ENCODE measurements around the gene SOCS4.
A peak's percentile ranks its signal among the peaks of the same experiment; 100 is the strongest.
"Not testable (repeated sequence)": the region's sequence is repeated elsewhere in the genome, so short reads cannot be mapped to it uniquely, and the experiment has no call there.

The SOCS4 gene

DNA sequence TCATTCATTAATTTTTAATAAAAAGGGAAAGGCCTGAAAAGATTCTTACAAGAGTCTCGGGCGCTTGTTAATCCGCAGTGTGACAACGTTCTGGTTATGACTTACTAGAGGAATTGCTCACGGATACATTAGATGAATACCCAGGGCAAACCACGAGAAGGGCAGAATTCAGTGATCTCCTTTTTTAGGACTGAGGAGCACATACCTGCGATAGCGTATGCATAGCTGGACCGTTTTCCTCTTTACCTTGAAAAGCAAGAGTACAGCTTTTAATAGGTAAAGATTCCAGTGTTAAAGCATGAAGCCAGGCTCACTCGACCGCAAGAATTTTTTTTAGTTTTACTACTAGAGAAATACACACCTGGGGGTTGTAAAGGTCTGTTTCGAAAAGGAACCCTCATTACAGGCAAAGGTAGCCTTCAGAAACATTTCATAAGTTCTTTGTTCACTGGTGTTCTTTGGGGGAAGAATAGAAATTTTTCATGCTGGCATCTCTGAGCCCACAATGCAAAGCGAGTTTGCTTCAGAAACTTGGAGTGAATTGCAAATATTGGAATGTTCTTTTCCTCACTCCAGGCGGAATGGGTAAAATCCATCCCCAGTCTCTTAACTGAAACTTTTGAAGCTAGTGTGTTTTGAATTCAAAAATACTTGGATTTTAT, 25.4 kb downstream of the SOCS4 start:
- DNase-seq = no peak

DNA sequence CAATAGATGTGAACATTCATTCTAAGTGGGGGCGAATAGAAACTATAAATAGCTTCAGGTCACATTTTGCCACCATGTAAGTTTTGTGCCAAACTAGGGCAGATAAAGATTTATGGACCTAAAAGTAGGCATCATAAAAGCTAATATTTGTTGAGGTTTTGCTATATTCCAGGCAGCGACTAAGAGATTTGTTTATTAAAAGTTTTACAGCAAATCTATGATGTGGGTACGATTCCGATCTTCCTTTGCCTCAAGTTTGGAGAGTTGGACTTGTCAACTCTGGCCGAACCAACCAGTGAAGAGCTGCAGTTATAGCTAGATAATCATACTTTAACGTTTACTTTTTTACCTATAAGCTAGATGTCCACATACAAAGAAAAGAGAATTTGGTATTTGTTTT, 26.0 kb downstream of the SOCS4 start:
- no peak for DNase-seq

DNA sequence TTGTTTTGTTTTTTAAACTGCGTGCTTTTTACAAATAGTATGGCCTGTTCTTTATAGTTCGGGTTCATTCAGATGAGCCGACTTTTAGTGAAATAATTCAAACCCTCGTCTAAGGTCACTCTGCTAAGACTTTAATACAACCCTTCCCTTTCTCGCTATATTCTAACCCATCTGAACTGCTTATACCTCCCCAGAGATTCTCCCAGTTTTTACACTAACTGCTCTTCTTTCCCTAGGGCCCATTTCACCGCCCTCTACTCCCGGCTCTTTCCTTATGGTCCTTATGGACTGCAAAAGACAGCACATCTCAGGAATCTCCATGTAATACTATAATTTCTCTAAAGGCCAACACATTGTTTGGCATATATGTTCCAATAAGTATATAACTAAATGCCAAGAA, 26.5 kb downstream of the SOCS4 start:
- DNase-seq = no peak

DNA sequence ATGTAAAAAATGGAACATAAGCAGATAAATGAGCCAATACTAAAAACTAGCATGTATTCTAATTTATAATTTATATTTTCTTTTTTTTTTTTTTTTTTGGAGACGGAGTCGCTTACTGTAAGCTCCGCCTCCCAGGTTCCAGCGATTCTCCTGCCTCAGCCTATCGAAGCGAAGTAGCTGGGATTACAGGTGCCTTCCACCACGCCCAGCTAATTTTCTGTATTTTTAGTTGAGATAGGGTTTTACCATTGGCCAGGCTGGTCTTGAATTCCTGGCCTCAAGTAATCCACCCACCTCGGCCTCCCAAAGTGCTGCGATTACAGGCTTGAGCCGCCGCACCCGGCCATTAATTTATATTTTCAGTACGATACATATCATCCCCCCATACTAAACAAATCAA, 27.1 kb downstream of the SOCS4 start:
- DNase-seq = no peak

DNA sequence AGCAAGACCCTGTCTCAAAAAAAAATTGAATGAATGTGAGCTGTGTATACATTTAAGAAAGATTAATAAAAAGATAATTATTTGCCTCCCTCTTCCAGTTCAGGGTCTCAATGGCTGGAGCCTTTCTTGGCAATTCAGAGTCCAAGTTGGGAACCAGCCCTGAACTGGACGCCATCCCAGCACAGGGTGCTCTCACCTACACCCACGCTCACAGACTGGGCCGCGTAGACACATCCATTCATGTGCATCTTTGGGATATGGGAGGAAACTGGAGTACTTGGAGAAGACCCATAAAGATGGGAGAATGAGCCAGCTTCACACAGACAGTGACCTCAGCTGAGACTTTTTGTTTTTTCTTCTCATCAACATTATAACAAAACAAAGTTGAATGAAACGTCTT, 30.9 kb downstream of the SOCS4 start:
- no peak for DNase-seq

DNA sequence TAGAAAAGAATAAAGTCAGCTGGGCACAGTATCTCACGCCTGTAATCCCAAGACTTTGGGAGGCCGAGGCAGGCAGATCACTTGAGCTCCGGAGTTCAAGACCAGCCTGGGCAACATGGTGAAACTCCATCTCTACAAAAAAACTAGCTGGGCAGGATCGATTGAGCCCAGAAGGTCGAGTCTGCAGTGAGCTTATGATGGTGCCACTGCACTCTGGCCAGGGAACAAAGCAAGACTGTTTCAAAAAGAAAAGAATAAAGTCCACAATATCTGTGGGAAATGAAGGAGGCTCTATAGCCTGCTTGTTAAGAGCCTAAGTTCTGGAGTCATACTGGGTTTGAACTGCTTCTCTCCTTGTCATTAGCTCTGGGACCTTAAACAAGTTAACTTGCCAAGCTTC, 32.3 kb downstream of the SOCS4 start:
- no peak for DNase-seq

DNA sequence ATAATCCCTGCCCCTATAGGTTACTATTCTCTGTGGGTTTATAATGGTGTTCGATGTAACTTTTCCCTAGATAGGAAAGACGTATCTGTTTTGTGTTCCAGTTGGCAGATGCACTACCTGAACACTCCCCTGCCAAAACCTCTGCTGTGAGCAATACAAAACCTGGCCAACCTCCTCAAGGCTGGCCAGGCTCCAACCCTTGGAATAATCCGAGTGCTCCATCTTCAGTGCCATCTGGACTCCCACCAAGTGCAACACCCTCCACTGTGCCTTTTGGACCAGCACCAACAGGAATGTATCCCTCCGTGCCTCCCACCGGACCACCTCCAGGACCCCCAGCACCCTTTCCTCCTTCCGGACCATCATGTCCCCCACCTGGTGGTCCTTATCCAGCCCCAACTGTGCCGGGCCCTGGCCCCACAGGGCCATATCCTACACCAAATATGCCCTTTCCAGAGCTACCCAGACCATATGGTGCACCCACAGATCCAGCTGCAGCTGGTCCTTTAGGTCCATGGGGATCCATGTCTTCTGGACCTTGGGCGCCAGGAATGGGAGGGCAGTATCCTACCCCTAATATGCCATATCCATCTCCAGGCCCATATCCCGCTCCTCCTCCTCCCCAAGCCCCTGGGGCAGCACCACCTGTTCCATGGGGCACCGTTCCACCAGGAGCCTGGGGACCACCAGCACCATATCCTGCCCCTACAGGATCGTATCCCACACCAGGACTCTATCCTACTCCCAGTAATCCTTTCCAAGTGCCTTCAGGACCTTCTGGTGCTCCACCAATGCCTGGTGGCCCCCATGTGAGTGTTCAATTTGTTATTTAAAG, 35.7 kb downstream of the SOCS4 start:
- DNase-seq = no peak

DNA sequence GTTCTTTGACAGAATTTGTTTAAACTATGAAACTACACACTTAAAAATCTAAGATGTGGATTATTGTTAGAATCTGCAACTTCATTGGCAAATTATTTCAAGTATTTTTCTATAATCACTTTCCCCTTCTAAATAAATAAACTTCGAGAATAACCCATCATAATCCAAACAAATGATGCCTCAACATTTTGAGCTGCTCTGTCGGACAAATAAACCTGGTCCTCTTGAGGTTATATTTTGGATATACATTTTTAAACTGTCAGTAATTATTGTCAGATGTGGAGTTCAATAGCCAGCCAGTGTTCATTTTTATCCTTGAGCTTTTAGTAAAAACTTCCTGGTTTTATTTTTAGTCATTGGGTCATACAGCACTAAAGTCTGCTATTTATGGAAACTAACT, 37.9 kb downstream of the SOCS4 start:
- DNase-seq = not testable (repeated sequence)

DNA sequence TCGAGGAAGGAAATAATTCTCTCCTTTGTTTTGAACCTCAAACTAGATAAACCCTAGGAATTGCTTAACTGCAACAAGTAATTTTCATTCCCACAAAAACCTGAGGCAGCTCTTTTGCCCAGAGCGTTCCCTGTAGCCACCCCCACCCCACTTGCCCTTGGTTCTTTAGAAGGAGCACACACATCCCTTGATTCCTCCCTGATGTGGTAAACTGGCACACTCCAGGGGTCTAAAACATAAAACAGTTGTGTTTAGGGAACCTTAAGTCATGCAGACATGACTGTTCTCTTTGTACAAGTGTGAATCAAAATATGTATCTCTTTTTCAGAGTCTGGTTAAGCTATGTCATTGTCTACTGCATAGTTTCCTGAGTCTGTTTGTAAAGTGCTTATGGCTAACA, 38.4 kb downstream of the SOCS4 start:
- no peak for DNase-seq

DNA sequence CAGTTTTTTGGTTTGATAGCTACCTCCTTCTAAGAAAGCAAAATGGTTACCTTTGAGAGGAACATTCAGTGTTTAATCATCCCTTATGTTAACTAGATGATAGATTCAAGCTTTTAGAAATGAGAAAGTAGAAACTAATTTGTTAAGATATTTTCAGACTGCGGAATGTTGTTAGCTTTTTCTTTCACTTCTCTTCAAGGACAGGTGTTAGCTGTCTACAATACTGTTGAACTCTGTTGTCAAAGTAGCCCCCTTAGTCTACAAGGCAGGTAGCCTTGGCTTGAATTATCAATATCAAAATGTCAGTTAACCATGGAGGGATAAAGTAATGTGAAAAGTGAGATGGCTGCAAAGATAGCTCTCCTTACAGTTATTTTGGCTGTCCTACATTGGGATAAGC, 39.2 kb downstream of the SOCS4 start:
- no peak for DNase-seq

DNA sequence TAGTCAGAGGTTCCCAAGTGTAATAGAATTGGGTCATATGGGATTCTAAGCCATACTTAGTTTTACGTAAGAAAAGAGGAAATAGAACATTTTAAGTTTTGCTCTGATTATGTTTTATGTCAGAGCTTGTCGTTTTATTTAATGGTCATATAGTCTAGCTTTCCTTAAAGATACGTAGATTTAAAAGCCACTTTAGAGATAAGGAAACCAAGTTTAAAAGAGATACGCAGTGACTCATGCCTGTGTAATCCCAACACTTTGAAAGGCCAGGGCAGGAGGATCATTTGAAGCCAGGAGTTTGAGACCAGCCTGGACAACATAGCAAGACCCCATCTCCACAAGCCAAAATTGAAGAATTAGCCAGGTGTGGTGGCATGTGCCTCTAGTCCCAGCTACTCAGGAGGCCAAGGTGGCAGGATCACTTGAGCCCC, 44.0 kb downstream of the SOCS4 start:
- no peak for DNase-seq

DNA sequence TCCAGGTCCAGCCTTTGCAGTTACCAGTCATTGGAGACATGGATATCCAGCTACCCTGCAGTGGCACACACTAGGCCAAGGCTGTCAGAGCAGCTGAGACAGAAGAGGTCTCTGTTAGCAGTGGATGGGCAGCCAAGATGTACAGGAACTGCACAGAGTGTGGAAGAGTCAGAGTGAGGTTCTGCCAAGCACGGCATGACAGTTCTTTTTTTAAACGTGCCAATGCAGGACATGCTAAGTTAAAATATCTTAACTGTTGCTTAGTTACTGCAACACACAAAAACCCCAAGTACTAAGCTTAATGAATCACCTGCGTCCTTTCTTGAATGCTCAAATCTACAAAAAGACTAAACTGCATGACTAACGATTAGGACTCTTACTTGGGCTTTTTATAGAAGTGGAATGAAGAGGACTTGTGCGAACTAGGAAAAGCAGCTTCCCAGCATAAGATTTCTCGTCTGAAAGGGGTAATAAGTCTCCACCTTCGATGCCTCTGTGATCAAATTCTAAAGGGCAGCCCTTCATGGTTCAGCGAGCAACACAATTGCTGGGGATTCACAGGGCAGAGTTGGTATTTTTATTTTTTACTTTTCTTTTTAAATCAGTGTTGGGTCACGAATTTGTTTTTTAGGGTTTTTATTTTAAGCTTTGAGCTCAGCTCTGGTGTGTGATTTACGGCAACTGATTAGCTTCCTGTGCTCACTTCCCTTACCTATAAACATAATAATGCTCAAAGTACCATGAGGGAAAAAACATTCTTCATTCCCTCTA, 45.0 kb downstream of the SOCS4 start:
- DNase-seq = no peak

DNA sequence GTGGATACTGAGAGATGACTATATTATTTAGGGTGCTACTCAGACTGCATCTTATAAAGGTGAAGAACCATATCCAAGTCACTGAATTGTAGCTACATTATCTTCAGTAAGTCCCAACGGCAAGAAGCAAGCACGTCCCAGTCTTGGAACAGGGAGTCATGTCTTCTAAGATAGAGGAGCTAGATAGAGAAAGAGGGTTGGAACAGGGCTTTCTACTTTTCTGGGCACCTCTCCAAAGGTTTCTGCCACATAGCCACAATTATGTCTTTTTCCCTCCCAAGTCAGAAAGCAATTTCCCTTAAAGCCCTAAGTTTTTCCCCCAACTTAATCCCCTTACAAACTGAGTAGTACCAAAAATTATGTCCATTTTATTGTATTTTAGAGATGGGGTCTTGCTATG, 46.8 kb downstream of the SOCS4 start:
- DNase-seq = no peak

DNA sequence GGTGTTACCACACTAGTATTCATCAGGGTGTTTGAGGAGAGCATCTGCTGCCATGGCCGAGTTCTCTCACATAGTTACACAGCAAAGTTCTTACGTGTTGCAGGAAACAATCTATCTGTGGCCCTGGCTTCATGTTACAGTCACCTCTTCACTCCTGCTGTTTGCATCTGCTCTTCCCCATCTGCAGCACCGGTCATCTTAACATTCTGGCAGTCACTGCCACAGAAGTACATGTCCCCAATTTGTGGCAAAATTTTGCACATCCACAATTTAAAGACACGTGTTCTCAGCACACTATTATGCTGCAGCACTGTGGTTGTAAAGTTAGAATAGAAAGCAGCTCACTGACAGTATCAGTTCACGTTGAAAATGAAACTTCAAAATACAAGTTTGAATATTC, 47.6 kb downstream of the SOCS4 start:
- DNase-seq = peak; percentile 24

DNA sequence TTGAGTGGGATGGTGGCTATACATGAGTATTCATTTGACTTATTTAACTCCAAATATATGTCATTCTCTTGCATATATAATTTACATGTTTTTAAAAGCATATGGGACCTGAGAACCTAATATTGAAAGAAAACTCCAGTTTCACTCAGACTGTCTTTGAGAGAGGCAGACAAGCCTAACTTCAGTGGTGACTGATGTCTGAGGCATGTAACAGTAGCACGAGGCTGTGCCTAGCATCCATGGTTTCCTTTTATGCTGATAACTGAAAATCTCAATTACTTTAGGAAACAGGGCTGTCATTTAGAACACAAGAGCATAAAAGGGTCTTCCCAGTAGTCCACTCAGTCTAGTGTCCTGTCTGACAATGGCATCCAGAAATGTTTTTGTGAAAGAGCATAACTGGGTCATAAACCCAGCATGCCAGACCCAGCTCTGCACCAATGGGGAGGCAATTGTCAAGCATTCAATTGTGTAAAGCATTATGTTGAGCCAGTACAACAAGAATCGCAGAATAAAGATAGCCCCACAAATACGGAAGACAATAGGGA, 48.7 kb downstream of the SOCS4 start:
- no peak for DNase-seq

DNA sequence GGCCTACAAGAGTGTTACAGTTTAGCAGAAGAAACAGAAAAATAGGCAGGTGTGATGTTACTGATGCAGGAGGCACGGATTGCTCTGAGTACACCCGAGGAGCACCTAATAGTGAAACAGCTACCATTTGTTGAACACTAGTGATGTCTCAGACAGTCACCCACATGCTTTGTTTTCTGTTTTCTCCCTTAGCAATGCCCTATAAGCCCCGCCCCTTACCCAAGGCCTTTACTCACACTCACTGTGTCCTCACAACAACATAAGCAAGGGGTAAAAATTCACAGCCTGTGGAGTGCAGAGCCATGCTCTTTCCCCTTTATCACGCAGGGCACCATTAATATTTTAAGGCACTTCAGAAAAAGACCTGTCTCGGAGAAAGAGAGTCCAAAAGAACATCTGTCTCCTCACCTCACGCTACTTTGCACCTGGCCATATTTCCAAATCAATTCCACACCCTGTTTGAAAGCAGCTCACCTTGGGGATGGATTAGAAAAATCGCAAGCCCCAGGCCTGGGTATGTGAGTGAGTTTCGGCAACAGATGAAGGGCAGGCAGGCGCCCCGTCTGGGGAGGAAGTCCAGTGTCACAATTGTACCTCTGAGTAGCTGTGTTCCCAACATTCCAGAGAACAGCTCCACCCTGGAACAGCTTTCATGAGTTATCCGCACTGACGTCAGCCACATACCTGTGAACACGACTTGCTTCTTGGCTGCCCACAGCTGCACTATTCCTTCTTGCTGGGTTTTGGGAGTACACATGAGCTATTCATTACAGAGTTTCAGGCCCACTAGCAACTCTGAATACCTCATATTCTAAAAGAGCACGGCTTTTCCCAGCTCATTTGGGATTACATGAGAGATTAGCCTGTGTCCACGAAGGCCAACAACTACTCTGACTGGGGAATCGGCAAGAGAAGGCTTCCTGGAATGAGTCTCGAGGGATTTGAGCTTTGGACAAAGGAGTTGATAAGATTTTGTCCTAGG, 50.4 kb downstream of the SOCS4 start:
- DNase-seq = no peak

DNA sequence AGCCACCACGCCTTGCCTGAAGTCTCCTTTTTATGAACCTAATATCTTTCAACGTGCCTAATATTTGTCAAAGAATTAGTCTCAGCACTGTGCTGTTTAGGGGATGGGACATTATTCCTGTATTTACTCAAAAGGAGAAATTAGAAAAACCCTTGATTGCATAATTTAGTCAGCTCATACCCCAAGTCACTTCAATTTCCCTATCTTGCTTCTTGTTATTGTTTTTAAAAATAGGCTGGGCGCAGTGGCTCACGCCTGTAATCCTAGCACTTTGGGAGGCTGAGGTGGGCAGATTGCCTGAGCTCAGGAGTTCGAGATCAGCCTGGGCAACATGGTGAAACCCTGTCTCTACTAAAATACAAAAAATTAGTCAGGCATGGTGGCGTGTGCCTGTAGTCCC, 52.9 kb downstream of the SOCS4 start:
- DNase-seq = not testable (repeated sequence)

DNA sequence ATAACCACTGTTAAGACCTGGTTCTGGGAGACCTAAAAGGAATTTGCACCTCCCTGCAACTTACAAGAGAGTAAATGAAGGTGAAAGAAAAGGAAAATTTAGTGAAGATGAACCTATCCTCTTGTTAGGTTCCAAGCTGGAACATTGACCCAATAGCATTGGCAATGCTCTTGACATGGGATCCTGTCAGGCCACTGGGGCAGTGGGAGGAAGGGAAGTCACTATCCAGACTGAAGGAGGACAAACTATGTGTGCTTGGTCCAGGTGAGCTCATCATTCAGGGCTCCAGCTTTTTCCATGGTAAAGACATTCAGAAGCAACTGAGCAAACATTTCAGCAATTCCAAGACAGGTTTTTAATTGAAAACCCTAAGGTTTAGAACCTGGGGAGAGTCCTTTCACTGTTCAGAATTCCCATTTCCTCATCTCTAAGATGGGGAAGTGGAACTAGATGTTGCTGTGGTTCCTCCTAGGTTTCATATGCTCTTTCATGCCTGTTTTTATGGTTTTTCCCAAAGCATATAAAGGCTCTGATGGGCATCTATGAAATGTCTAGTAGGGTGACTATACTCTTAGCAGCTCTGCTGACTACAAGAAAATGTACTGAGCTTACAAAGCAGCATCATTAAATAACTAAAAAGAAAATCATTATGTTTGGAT, 57.5 kb downstream of the SOCS4 start:
- no peak for DNase-seq

DNA sequence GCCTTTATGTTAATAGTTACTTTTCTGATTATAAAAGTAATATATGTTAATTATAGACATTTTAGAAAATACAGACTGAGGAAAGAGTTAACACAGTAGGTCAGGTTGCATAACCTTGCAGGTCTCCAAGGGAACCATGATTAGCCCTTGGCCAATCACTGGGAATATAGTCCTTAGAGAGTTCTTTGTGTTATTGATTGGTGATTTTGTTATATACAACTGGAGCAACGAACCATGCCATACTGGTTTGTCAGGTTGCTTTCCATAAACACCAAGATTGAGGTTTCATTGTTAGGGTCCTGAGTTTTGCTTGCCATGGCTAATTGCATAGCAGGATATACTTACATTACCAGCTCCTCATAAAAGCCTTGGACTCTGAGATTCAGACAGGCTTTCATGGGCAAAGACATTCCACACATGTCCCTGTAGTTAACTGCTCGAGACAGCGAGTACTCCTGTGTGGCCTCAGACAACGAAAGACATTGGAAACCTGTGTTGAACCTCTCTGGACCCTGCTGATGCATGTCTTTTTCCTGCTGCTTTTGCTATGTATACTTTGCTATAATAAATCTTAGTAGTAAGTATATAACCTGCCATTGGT, 58.1 kb downstream of the SOCS4 start:
- no peak for DNase-seq

DNA sequence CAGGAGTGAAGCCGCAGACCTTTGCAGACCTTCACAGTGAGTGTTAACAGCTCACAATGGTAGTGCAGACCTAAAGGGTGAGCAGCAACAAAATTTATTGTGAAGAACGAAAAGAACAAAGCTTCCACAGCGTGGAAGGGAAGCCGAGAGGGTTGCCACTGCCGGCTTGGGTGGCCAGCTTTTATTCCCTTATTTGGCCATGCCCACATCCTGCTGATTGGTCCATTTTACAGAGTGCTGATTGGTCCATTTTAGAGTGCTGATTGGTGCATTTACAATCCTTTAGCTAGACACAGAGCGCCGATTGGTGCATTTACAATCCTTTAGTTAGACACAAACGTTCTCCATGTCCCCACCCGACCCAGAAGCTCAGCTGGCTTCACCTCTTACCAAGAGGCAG, 59.9 kb downstream of the SOCS4 start:
- DNase-seq = no peak

DNA sequence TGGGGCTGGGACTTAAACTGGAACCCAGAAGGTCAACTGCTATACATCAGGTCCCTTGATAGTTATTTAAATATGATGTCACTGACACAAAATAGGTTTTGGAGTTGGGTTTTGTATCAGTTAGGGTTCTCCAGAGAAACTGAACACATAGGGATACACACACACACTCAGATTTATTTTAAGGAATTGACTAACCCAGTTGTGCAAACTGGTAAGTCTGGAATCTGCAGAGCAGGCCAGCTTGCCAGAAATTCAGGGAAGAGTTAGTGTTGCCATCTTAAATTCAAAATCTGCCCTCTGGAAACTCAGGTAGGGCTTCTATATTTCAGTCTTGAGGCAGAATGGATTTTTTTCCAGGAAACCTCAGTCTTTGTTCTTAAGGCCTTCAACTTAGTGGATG, 61.3 kb downstream of the SOCS4 start:
- no peak for DNase-seq

Measured in NCI-H187 treated with DMSO at 0.1 percent for 48 hours (cell line).